Measurements from ENCODE around the gene RIMBP2. TPM values are rescaled to one million over a fixed set of nuclear protein-coding genes. Genes with fewer than 3 reads are reported as not detected.
A peak's percentile ranks its signal among the peaks of the same experiment; 100 is the strongest.

RIMBP2 gene
- polyA plus RNA-seq, 1 of the 3 experiments (the other 2 are of a cell fraction), result 0.90 TPM

GRCh38 chr12:130504840-130505175, 211.3 kb downstream of the RIMBP2 start:
- H3K9me3 ChIP-seq, result no peaks in the 10 kb centered on the region
- no peak overlapping the region for H3K4me2 ChIP-seq
- H3K4me3 ChIP-seq (ENCODE audit: low read depth in 2 of 2, low read length in 1 of 2), result no peak overlapping the region
- H3K79me2 ChIP-seq (ENCODE audit: insufficient read depth), result no peaks in the 10 kb centered on the region
- peak overlapping the region in 1 of 2 experiments; percentile 50; a peak in 1 of 4 replicates for H3K27ac ChIP-seq (ENCODE audit: low read depth in 2 of 2, low read length in 1 of 2)
- no peak overlapping the region for H3K9ac ChIP-seq
- ChIA-PET POLR2A (no interaction called here), CTCF (interaction anchor here (1.5 kb wide), 1 partner anchor 51 kb away, joined by 3 read pairs; no protein-coding TSS in a partner anchor)
- no peaks in the 10 kb centered on the region for H3K27me3 ChIP-seq (ENCODE audit: insufficient read depth)
- no peak for DNase-seq
- no peaks in the 10 kb centered on the region for H4K20me1 ChIP-seq (ENCODE audit: insufficient read depth)
- 32% methylated on average over 5 of the region's 5 CpGs for WGBS (ENCODE audit: low lambda C conversion rate)
- peaks cover 0 to 36% of the 10 kb centered on the region in 2 experiments; a peak in 1 of 4 replicates for H3K4me1 ChIP-seq (ENCODE audit: control insufficient read depth in 1 of 2, insufficient read depth in 2 of 2, low read depth in 1 of 2, low read length in 1 of 2)
- H3K9me2 ChIP-seq, result no peaks in the 10 kb centered on the region
- no peak overlapping the region for H2AFZ ChIP-seq (ENCODE audit: low read depth)
- TF ChIP-seq FOXM1 (IDR thresholded peaks at IDR 0.05; ENCODE audit: low read depth) (no peak), NFIC (IDR thresholded peaks at IDR 0.05; ENCODE audit: borderline replicate concordance) (no peak), MAX (IDR thresholded peaks at IDR 0.05; ENCODE audit: low read depth) (no peak), YY1 (IDR thresholded peaks at IDR 0.05; ENCODE audit: low read depth) (no peak), TAF1 (IDR thresholded peaks at IDR 0.05; ENCODE audit: borderline replicate concordance, low read depth, low read length) (no peak), NRF1 (IDR thresholded peaks at IDR 0.05; ENCODE audit: low read depth, low read length) (no peak)
- TF ChIP-seq, protein P1, sequence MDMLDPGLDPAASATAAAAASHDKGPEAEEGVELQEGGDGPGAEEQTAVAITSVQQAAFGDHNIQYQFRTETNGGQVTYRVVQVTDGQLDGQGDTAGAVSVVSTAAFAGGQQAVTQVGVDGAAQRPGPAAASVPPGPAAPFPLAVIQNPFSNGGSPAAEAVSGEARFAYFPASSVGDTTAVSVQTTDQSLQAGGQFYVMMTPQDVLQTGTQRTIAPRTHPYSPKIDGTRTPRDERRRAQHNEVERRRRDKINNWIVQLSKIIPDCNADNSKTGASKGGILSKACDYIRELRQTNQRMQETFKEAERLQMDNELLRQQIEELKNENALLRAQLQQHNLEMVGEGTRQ (IDR thresholded peaks at IDR 0.05; ENCODE audit: borderline replicate concordance, low read depth, low read length), result no peak
- TF ChIP-seq, protein P2, sequence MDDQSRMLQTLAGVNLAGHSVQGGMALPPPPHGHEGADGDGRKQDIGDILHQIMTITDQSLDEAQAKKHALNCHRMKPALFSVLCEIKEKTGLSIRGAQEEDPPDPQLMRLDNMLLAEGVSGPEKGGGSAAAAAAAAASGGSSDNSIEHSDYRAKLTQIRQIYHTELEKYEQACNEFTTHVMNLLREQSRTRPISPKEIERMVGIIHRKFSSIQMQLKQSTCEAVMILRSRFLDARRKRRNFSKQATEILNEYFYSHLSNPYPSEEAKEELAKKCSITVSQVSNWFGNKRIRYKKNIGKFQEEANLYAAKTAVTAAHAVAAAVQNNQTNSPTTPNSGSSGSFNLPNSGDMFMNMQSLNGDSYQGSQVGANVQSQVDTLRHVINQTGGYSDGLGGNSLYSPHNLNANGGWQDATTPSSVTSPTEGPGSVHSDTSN (IDR thresholded peaks at IDR 0.05), result no peak
- no peaks in the 10 kb centered on the region for H3K36me3 ChIP-seq (replicated peaks in 1 of 2; ENCODE audit: control insufficient read depth in 1 of 2, insufficient read depth in 2 of 2, low read length in 1 of 2)
- H3F3A ChIP-seq (replicated peaks; ENCODE audit: insufficient read depth), result no peaks in the 10 kb centered on the region

- Histone ChIP-seq H3K79me2 (ENCODE audit: insufficient read depth) (no peaks in the 10 kb centered on the region), H3K9ac (no peak overlapping the region), H3K27ac (ENCODE audit: low read depth in 2 of 2, low read length in 1 of 2) (peak overlapping the region in 1 of 2 experiments; percentile 50; a peak in 1 of 4 replicates), H3K4me3 (ENCODE audit: low read depth in 2 of 2, low read length in 1 of 2) (no peak overlapping the region), H3K36me3 (replicated peaks in 1 of 2; ENCODE audit: control insufficient read depth in 1 of 2, insufficient read depth in 2 of 2, low read length in 1 of 2) (no peaks in the 10 kb centered on the region), H3K9me2 (no peaks in the 10 kb centered on the region), H3F3A (replicated peaks; ENCODE audit: insufficient read depth) (no peaks in the 10 kb centered on the region), H2AFZ (ENCODE audit: low read depth) (no peak overlapping the region), H3K4me2 (no peak overlapping the region), H3K9me3 (no peaks in the 10 kb centered on the region), H4K20me1 (ENCODE audit: insufficient read depth) (no peaks in the 10 kb centered on the region), H3K27me3 (ENCODE audit: insufficient read depth) (no peaks in the 10 kb centered on the region), H3K4me1 (ENCODE audit: control insufficient read depth in 1 of 2, insufficient read depth in 2 of 2, low read depth in 1 of 2, low read length in 1 of 2) (peaks cover 0 to 33% of the 10 kb centered on the region in 2 experiments; a peak in 1 of 4 replicates)
- ChIA-PET POLR2A (no interaction called here), CTCF (interaction anchor here (1.5 kb wide), 1 partner anchor 51 kb away, joined by 3 read pairs; no protein-coding TSS in a partner anchor)
- WGBS (ENCODE audit: low lambda C conversion rate), result 54% methylated on average over 18 of the region's 18 CpGs
- no peak for TF ChIP-seq NRF1 (IDR thresholded peaks at IDR 0.05; ENCODE audit: low read depth, low read length)
- TF ChIP-seq FOXM1 (IDR thresholded peaks at IDR 0.05; ENCODE audit: low read depth), result no peak
- TF ChIP-seq RXRA (IDR thresholded peaks at IDR 0.05; ENCODE audit: borderline replicate concordance, low read depth), result no peak
- TF ChIP-seq RAD21 (IDR thresholded peaks at IDR 0.05; ENCODE audit: low read length), result no peak
- no peak for TF ChIP-seq FOXJ3 (CRISPR knock-in tag; IDR thresholded peaks at IDR 0.05)
- TF ChIP-seq RFX5 (IDR thresholded peaks at IDR 0.05; ENCODE audit: low read length), result no peak
- TF ChIP-seq MAX (IDR thresholded peaks at IDR 0.05; ENCODE audit: low read depth), result no peak
- no peak for TF ChIP-seq ELF1 (IDR thresholded peaks at IDR 0.05)
- no peak for TF ChIP-seq SMC3 (IDR thresholded peaks at IDR 0.05; ENCODE audit: low read depth, low read length)
- peak; percentile 51 for DNase-seq
Measured at GRCh38 chr12:130504110-130504839, 211.8 kb downstream of the RIMBP2 start.

Data from SK-N-SH (cell line).